ENCODE data around the gene COL24A1.

Gene COL24A1

GRCh38 chr1:86016076-86016759 lies 140.4 kb downstream of the COL24A1 start:
- Histone ChIP-seq H2AFZ (ENCODE audit: low read depth, low read length) (no peak overlapping the region), H3K36me3 (ENCODE audit: insufficient read depth, low read length) (no peaks in the 10 kb centered on the region), H4K20me1 (ENCODE audit: insufficient read depth, low read length) (no peaks in the 10 kb centered on the region), H3K4me3 (ENCODE audit: low read depth in 1 of 2, low read length in 2 of 2) (no peak overlapping the region), H3K4me2 (ENCODE audit: insufficient read depth, low read length) (no peak overlapping the region), H3K27ac (ENCODE audit: low read length) (no peak overlapping the region), H3K9me3 (ENCODE audit: insufficient read depth, low read length, severe bottlenecking) (no peaks in the 10 kb centered on the region), H3K27me3 (ENCODE audit: insufficient read depth, low read length, poor library complexity) (no peaks in the 10 kb centered on the region), H3K4me1 (ENCODE audit: insufficient read depth, low read length) (no peaks in the 10 kb centered on the region), H3K9ac (ENCODE audit: low read depth, low read length) (no peak overlapping the region), H3K79me2 (ENCODE audit: insufficient read depth, low read length) (no peaks in the 10 kb centered on the region)
- no peak for TF ChIP-seq EZH2 (IDR thresholded peaks at IDR 0.05; ENCODE audit: borderline replicate concordance, low read depth, low read length, severe bottlenecking)
- TF ChIP-seq CTCF (IDR thresholded peaks at IDR 0.05; ENCODE audit: borderline replicate concordance, extremely low read depth, low read length, poor library complexity, severe bottlenecking), result no peak
- DNase-seq, result no peak
- ATAC-seq (ENCODE audit: insufficient read depth, low read depth), result no peak

GRCh38 chr1:86015375-86015774 lies 141.2 kb downstream of the COL24A1 start:
- no peak for ATAC-seq (ENCODE audit: insufficient read depth, low read depth)
- no peak for TF ChIP-seq CTCF (IDR thresholded peaks at IDR 0.05; ENCODE audit: borderline replicate concordance, extremely low read depth, low read length, poor library complexity, severe bottlenecking)
- TF ChIP-seq EZH2 (IDR thresholded peaks at IDR 0.05; ENCODE audit: borderline replicate concordance, low read depth, low read length, severe bottlenecking), result no peak
- Histone ChIP-seq H3K36me3 (ENCODE audit: insufficient read depth, low read length) (no peaks in the 10 kb centered on the region), H2AFZ (ENCODE audit: low read depth, low read length) (no peak overlapping the region), H4K20me1 (ENCODE audit: insufficient read depth, low read length) (no peaks in the 10 kb centered on the region), H3K27me3 (ENCODE audit: insufficient read depth, low read length, poor library complexity) (no peaks in the 10 kb centered on the region), H3K79me2 (ENCODE audit: insufficient read depth, low read length) (no peaks in the 10 kb centered on the region), H3K4me1 (ENCODE audit: insufficient read depth, low read length) (no peaks in the 10 kb centered on the region), H3K4me2 (ENCODE audit: insufficient read depth, low read length) (no peak overlapping the region), H3K4me3 (ENCODE audit: low read depth in 1 of 2, low read length in 2 of 2) (no peak overlapping the region), H3K9ac (ENCODE audit: low read depth, low read length) (no peak overlapping the region), H3K9me3 (ENCODE audit: insufficient read depth, low read length, severe bottlenecking) (no peaks in the 10 kb centered on the region), H3K27ac (ENCODE audit: low read length) (no peak overlapping the region)
- DNase-seq, result no peak

- DNase-seq, result no peak
- H4K20me1 ChIP-seq (ENCODE audit: insufficient read depth, low read length), result no peaks in the 10 kb centered on the region
- H3K9ac ChIP-seq (ENCODE audit: low read depth, low read length), result no peak overlapping the region
- no peaks in the 10 kb centered on the region for H3K4me1 ChIP-seq (ENCODE audit: insufficient read depth, low read length)
- no peak overlapping the region for H2AFZ ChIP-seq (ENCODE audit: low read depth, low read length)
- no peak overlapping the region for H3K4me3 ChIP-seq (ENCODE audit: low read depth in 1 of 2, low read length in 2 of 2)
- H3K4me2 ChIP-seq (ENCODE audit: insufficient read depth, low read length), result no peak overlapping the region
- H3K27ac ChIP-seq (ENCODE audit: low read length), result no peak overlapping the region
- H3K36me3 ChIP-seq (ENCODE audit: insufficient read depth, low read length), result no peaks in the 10 kb centered on the region
- ATAC-seq (ENCODE audit: insufficient read depth, low read depth), result no peak
- no peaks in the 10 kb centered on the region for H3K27me3 ChIP-seq (ENCODE audit: insufficient read depth, low read length, poor library complexity)
- TF ChIP-seq EZH2 (IDR thresholded peaks at IDR 0.05; ENCODE audit: borderline replicate concordance, low read depth, low read length, severe bottlenecking) (no peak), CTCF (IDR thresholded peaks at IDR 0.05; ENCODE audit: borderline replicate concordance, extremely low read depth, low read length, poor library complexity, severe bottlenecking) (no peak)
- no peaks in the 10 kb centered on the region for H3K79me2 ChIP-seq (ENCODE audit: insufficient read depth, low read length)
- no peaks in the 10 kb centered on the region for H3K9me3 ChIP-seq (ENCODE audit: insufficient read depth, low read length, severe bottlenecking)
Observed at GRCh38 chr1:86000601-86001000, 156.0 kb downstream of the COL24A1 start.
